ENCODE data around the gene ATAD3C. TPM values are rescaled to one million over a fixed set of nuclear protein-coding genes. Genes with fewer than 3 reads are reported as not detected.
"Not testable (repeated sequence)": the region's sequence is repeated elsewhere in the genome, so short reads cannot be mapped to it uniquely, and the experiment has no call there.

Gene ATAD3C
- total RNA-seq, 1 donor from 2014 or later, result 2.8 TPM

DNA sequence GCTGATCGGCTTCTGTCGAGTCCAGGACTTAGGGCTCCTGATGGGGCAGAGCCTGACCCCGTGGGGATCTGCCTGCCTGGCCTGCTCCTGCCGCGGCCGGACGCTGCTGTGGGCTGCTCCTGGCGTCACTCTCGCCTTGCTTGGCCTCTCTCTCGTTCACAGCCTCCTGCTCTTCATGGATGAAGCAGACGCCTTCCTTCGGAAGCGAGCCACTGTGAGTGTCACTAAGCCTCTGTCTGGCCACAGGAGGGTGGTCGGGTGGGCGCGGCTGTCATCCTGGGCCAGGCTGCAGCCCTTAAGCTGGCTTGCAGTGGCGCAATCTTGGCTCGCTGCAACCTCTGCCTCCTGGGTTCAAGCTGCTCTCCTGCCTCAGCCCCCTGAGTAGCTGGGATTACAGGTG, 38.2 kb downstream of the ATAD3C start:
- TF ChIP-seq, protein P1, sequence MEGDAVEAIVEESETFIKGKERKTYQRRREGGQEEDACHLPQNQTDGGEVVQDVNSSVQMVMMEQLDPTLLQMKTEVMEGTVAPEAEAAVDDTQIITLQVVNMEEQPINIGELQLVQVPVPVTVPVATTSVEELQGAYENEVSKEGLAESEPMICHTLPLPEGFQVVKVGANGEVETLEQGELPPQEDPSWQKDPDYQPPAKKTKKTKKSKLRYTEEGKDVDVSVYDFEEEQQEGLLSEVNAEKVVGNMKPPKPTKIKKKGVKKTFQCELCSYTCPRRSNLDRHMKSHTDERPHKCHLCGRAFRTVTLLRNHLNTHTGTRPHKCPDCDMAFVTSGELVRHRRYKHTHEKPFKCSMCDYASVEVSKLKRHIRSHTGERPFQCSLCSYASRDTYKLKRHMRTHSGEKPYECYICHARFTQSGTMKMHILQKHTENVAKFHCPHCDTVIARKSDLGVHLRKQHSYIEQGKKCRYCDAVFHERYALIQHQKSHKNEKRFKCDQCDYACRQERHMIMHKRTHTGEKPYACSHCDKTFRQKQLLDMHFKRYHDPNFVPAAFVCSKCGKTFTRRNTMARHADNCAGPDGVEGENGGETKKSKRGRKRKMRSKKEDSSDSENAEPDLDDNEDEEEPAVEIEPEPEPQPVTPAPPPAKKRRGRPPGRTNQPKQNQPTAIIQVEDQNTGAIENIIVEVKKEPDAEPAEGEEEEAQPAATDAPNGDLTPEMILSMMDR (IDR thresholded peaks at IDR 0.05; ENCODE audit: borderline replicate concordance), result no peak
- Histone ChIP-seq H3K9me3 (replicated peaks) (peaks cover 7% of the 10 kb centered on the region), H3K4me3 (no peak overlapping the region), H3K27ac (replicated peaks) (no peak overlapping the region), H3K36me3 (peaks cover 93% of the 10 kb centered on the region), H3K27me3 (ENCODE audit: low read depth) (no peaks in the 10 kb centered on the region), H3K4me1 (no peaks in the 10 kb centered on the region)
- DNase-seq, result no peak
- intact Hi-C loops (cut with micrococcal nuclease), result no loop called here

DNA sequence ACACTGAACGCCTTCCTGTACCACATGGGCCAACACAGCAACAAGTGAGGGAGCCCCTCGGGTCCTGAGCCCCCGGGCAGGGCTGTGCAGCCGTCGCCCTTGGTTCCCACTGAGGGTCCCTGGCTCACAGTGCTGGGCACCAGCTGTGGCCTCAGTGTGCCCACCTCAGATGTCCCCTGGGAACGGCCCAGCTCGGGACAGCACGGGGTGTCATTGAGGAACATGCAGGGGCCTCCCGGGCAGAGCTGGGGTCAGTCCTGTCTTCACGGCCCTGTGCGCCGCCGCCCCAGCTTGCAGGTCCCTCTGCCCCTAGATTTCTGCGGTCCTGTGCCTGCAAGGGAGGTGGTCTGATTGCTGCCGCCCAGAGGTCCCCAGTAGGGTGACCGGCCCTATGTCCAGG, 39.7 kb downstream of the ATAD3C start:
- TF ChIP-seq, protein P1 (IDR thresholded peaks at IDR 0.05; ENCODE audit: borderline replicate concordance), result no peak
- peaks cover 93% of the 10 kb centered on the region for H3K36me3 ChIP-seq

DNA sequence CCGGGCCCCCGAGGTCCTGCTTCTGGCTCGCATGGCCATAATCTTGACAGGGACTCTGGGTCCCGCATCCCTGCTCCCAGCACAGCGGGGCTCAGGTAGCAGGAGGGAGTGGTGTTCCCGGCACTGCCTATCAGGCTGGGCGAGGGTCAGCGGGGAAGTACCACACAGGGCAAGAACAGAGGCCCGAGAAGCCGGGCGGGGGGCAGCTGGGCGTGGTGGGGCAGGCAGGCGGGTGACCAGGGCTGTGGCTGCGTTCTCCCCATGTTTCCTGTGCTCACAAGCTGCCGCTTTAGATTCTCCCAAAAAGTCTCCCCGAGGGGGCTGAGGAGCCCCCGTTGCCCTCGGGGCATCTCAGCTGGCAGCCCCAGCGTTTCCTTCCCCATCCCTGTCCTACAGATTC, 40.4 kb downstream of the ATAD3C start:
- Histone ChIP-seq H3K4me3 (no peak overlapping the region), H3K4me1 (no peaks in the 10 kb centered on the region), H3K27ac (replicated peaks) (no peak overlapping the region), H3K9me3 (replicated peaks) (peaks cover 19% of the 10 kb centered on the region), H3K36me3 (peaks cover 91% of the 10 kb centered on the region), H3K27me3 (ENCODE audit: low read depth) (no peaks in the 10 kb centered on the region)
- TF ChIP-seq, protein P1 (IDR thresholded peaks at IDR 0.05; ENCODE audit: borderline replicate concordance), result no peak
- DNase-seq, result no peak
- intact Hi-C loops (cut with micrococcal nuclease), result no loop called here

More for the DNA sequence above, 39.7 kb downstream of the ATAD3C start:
- no peaks in the 10 kb centered on the region for H3K27me3 ChIP-seq (ENCODE audit: low read depth)
- no peak overlapping the region for H3K27ac ChIP-seq (replicated peaks)
- DNase-seq, result no peak
- H3K4me1 ChIP-seq, result no peaks in the 10 kb centered on the region
- peaks cover 19% of the 10 kb centered on the region for H3K9me3 ChIP-seq (replicated peaks)
- intact Hi-C loops (cut with micrococcal nuclease), result no loop called here
- H3K4me3 ChIP-seq, result no peak overlapping the region

DNA sequence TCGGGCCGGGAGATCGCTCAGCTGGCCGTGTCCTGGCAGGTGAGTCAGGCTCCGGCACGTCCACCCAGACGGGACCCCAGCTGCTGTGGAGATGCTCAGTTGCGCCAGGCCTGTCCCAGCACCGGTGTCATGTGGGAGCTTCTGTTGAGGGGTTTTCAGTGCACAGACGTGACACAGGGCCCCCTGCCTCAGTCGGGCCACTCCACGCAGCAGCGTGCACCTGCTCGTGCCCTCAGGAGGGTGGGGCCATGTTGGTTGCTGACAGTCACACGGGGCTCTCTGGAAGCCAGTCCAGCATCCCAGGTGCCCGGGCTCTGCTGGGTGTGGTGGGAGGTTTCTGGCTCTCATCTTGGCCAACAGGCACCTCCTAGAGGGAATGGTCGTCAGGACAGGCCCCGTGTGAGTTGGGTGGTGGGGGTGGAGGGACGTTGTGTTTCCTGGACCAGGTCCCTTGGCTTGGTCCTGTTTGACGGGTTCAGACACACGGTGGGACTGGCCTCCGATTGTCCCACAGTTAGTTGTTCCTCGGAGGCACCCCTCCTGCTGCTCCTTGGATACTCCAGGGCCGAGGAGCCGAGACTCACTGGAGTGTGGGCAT, 41.2 kb downstream of the ATAD3C start:
- intact Hi-C loops (cut with micrococcal nuclease), result no loop called here
- no peak for DNase-seq
- Histone ChIP-seq H3K4me1 (no peaks in the 10 kb centered on the region), H3K4me3 (no peak overlapping the region), H3K9me3 (replicated peaks) (peaks cover 19% of the 10 kb centered on the region), H3K27me3 (ENCODE audit: low read depth) (no peaks in the 10 kb centered on the region), H3K27ac (replicated peaks) (no peak overlapping the region), H3K36me3 (peaks cover 89% of the 10 kb centered on the region)
- TF ChIP-seq, protein P1 (IDR thresholded peaks at IDR 0.05; ENCODE audit: borderline replicate concordance), result no peak

DNA sequence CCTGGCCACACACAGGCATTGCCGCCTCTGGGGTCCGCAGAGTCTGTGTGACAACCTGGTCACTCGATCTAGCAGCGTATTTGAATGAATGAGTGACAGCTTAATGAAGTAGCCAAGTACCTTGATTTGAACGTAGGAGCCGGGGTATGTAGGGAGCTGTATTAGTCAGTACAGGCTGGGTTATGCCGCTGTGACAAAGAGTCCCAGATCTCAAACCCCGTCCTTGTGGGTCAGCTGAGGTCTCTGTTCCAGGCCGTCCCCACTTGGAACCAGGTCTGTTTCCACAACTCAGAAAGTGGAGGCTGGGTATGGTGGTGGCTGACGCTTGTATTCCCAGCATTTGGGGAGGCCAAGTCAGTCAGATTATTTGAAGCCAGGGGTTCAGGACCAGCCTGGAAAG, 42.1 kb downstream of the ATAD3C start:
- Histone ChIP-seq H3K4me3 (no peak overlapping the region), H3K27me3 (ENCODE audit: low read depth) (no peaks in the 10 kb centered on the region), H3K4me1 (no peaks in the 10 kb centered on the region), H3K9me3 (replicated peaks) (peaks cover 19% of the 10 kb centered on the region), H3K36me3 (peaks cover 88% of the 10 kb centered on the region), H3K27ac (replicated peaks) (no peak overlapping the region)
- intact Hi-C loops (cut with micrococcal nuclease), result no loop called here
- TF ChIP-seq, protein P1 (IDR thresholded peaks at IDR 0.05; ENCODE audit: borderline replicate concordance), result no peak
- no peak for DNase-seq

DNA sequence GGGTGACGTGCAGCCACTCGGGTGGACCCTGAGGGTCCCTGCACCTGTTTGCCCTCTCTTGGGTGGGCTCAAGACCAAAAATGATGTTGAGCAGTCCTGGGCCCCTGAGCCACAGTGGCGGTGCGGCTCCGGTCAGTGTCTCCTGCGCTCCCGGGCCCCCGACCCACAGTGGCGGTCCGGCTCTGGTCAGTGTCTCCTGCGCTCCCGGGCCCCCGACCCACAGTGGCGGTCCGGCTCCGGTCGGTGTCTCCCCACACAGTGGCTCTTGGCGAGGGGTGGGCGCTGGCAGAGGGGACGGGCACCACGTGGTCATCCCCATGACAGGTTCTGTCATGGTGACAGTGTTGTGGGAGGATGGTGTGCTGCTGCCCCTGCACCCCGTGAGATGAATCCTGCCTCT, 44.8 kb downstream of the ATAD3C start:
- H3K27ac ChIP-seq (replicated peaks); H3K27me3 ChIP-seq (ENCODE audit: low read depth); intact Hi-C loops (cut with micrococcal nuclease); DNase-seq; H3K4me3 ChIP-seq; H3K4me1 ChIP-seq: not testable (repeated sequence)
- H3K36me3 ChIP-seq, result peaks cover 63% of the 10 kb centered on the region
- peaks cover 19% of the 10 kb centered on the region for H3K9me3 ChIP-seq (replicated peaks)

DNA sequence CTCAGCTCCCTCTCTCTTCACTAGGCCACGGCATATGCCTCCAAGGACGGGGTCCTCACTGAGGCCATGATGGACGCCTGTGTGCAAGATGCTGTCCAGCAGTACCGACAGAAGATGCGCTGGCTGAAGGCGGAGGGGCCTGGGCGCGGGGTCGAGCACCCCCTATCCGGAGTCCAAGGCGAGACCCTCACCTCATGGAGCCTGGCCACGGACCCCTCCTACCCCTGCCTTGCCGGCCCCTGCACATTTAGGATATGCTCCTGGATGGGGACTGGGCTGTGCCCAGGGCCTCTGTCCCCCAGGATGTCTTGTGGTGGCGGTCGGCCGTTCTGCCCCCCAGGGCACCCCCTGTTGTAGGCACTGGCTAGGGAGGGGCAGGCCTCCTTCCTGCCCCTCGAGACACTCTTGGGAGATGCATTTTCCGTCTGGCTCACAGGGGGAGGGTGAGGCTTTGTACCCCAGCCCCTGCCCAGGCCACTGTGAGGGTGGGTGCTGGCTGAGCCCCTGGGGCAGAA, 46.0 kb downstream of the ATAD3C start:
- H3K36me3 ChIP-seq, result peaks cover 51% of the 10 kb centered on the region
- peaks cover 19% of the 10 kb centered on the region for H3K9me3 ChIP-seq (replicated peaks)
- H3K27me3 ChIP-seq (ENCODE audit: low read depth); H3K4me1 ChIP-seq; intact Hi-C loops (cut with micrococcal nuclease); H3K27ac ChIP-seq (replicated peaks); DNase-seq; H3K4me3 ChIP-seq: not testable (repeated sequence)
